Hematopoietic multipotent progenitor cell (in vitro differentiated cells): ENCODE results near the gene CDK14. TPM values are rescaled to one million over a fixed set of nuclear protein-coding genes. Genes with fewer than 3 reads are reported as not detected.
"Not testable (repeated sequence)": the region's sequence is repeated elsewhere in the genome, so short reads cannot be mapped to it uniquely, and the experiment has no call there.

Experiments used
- DNase-seq, 3 donors: peaks; one replicate each; pipeline ENCODE4 v3.0.0-alpha.2; 2011 to 2015; ENCODE audit warnings: low read depth in 2 of 3, low spot score in 2 of 3
- total RNA-seq: library from RNA; depleted of rRNA; stranded (reverse); fragments of >200 nt; gene quantifications from one replicate; pipeline ENCODE4 v1.2.3, GENCODE V29; 2012

Gene CDK14
- total RNA-seq, 1 donor = 7.5 TPM

- DNase-seq = no peak
These were observed 153.1 kb downstream of the CDK14 start for GRCh38 chr7:90749262-90749661.

- DNase-seq = no peak
These were observed 153.7 kb downstream of the CDK14 start for GRCh38 chr7:90749774-90750173.

GRCh38 chr7:90751595-90751994 lies 155.5 kb downstream of the CDK14 start:
- no peak for DNase-seq

- no peak for DNase-seq
These were observed 155.9 kb downstream of the CDK14 start for GRCh38 chr7:90752051-90752450.

- DNase-seq = no peak
These were observed 158.9 kb downstream of the CDK14 start for GRCh38 chr7:90755041-90755440.

- no peak for DNase-seq
These were observed 160.2 kb downstream of the CDK14 start for GRCh38 chr7:90756366-90756765.

GRCh38 chr7:90757565-90757950 lies 161.4 kb downstream of the CDK14 start:
- not testable (repeated sequence) for DNase-seq

- no peak for DNase-seq
These were observed 162.9 kb downstream of the CDK14 start for GRCh38 chr7:90758933-90759562.

- DNase-seq = no peak
These were observed 163.6 kb downstream of the CDK14 start for GRCh38 chr7:90759710-90760109.

GRCh38 chr7:90760892-90761291 lies 164.8 kb downstream of the CDK14 start:
- no peak for DNase-seq

- DNase-seq = no peak
These were observed 165.5 kb downstream of the CDK14 start for GRCh38 chr7:90761584-90761983.

GRCh38 chr7:90763108-90763507 lies 167.0 kb downstream of the CDK14 start:
- no peak for DNase-seq

GRCh38 chr7:90764848-90765570 lies 168.9 kb downstream of the CDK14 start:
- no peak for DNase-seq

GRCh38 chr7:90766814-90767564 lies 170.9 kb downstream of the CDK14 start:
- no peak for DNase-seq

- DNase-seq = no peak
These were observed 172.2 kb downstream of the CDK14 start for GRCh38 chr7:90768301-90768700.

- DNase-seq = no peak
These were observed 172.9 kb downstream of the CDK14 start for GRCh38 chr7:90769036-90769435.

- DNase-seq = not testable (repeated sequence)
These were observed 173.4 kb downstream of the CDK14 start for GRCh38 chr7:90769566-90769965.

- DNase-seq = no peak
These were observed 175.2 kb downstream of the CDK14 start for GRCh38 chr7:90771281-90771680.

GRCh38 chr7:90772410-90772809 lies 176.3 kb downstream of the CDK14 start:
- no peak for DNase-seq

GRCh38 chr7:90773269-90773668 lies 177.1 kb downstream of the CDK14 start:
- DNase-seq = no peak

- no peak for DNase-seq
These were observed 178.6 kb downstream of the CDK14 start for GRCh38 chr7:90774706-90775105.
